Fibroblast of pulmonary artery (primary cell): Measurements from ENCODE around the gene SLC25A42.
"Not testable (repeated sequence)": the region's sequence is repeated elsewhere in the genome, so short reads cannot be mapped to it uniquely, and the experiment has no call there.

Experiments
- DNase-seq: peaks from one replicate; pipeline ENCODE4 v3.0.0-alpha.2; 2010; ENCODE audit warnings: low read depth
- H3K4me3 ChIP-seq: replicated peaks from 2 replicates; pipeline ENCODE4 v1.5.1; 2011; ENCODE audit warnings: low read depth, mild to moderate bottlenecking, control low read depth, low read length, moderate library complexity
- TF ChIP-seq, protein P1 (sequence below): IDR thresholded peaks from 2 replicates; pipeline ENCODE4 v1.5.1; 2011; ENCODE audit warnings: mild to moderate bottlenecking, control low read depth, low read length, inconsistent platforms; ENCODE audit errors: missing control alignments

Gene SLC25A42

GRCh38 chr19:19105365-19106055 is 41.7 kb downstream of the SLC25A42 start:
- TF ChIP-seq, protein P1, sequence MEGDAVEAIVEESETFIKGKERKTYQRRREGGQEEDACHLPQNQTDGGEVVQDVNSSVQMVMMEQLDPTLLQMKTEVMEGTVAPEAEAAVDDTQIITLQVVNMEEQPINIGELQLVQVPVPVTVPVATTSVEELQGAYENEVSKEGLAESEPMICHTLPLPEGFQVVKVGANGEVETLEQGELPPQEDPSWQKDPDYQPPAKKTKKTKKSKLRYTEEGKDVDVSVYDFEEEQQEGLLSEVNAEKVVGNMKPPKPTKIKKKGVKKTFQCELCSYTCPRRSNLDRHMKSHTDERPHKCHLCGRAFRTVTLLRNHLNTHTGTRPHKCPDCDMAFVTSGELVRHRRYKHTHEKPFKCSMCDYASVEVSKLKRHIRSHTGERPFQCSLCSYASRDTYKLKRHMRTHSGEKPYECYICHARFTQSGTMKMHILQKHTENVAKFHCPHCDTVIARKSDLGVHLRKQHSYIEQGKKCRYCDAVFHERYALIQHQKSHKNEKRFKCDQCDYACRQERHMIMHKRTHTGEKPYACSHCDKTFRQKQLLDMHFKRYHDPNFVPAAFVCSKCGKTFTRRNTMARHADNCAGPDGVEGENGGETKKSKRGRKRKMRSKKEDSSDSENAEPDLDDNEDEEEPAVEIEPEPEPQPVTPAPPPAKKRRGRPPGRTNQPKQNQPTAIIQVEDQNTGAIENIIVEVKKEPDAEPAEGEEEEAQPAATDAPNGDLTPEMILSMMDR, result no peak
- DNase-seq, result peak; percentile 60
- H3K4me3 ChIP-seq, result peak overlapping the region; percentile 53

- H3K4me3 ChIP-seq, result peak overlapping the region; percentile 53
- TF ChIP-seq, protein P1, result no peak
- DNase-seq, result peak; percentile 7
Measured at GRCh38 chr19:19106056-19106551, 42.3 kb downstream of the SLC25A42 start.

DNA sequence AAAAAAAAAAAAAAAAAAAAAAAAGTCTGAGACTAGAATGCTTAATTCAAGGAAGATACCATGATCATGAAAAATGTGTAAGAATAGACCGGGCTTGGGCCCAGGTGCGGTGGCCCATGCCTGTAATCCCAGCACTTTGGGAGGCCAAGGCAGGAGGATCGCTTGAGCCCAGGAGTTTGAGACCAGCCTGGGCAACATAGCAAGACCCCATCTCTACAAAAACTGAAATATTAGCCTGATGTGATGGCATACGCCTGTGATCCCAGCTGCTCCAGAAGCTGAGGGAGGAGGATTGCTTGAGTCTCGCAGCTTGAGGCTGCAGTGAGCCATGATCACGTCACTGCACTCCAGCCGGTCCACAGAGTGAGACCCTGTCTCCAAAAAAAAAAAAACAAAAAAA is 43.1 kb downstream of the SLC25A42 start:
- DNase-seq, H3K4me3 ChIP-seq: not testable (repeated sequence)

DNA sequence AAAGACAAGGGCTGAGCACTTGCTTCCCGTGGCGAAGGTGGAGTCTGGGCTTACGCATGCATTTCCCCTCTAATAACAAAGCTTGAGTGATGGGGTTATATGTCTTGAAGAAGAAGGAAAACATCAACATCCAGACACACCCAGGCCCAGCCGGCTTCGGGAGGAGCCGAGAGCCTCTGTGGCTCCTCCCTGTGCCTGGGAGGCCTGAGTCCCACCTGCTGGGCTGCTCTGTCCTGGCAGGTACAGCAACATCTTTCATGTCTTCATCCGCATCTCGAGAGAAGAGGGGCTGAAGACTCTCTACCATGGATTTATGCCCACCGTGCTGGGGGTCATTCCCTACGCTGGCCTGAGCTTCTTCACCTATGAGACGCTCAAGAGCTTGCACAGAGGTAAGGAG is 43.9 kb downstream of the SLC25A42 start:
- TF ChIP-seq, protein P1, result no peak
- no peak overlapping the region for H3K4me3 ChIP-seq
- no peak for DNase-seq

- H3K4me3 ChIP-seq, result no peak overlapping the region
- TF ChIP-seq, protein P1, result no peak
- peak; percentile 7 for DNase-seq
Measured at GRCh38 chr19:19109601-19110000, 45.8 kb downstream of the SLC25A42 start.

DNA sequence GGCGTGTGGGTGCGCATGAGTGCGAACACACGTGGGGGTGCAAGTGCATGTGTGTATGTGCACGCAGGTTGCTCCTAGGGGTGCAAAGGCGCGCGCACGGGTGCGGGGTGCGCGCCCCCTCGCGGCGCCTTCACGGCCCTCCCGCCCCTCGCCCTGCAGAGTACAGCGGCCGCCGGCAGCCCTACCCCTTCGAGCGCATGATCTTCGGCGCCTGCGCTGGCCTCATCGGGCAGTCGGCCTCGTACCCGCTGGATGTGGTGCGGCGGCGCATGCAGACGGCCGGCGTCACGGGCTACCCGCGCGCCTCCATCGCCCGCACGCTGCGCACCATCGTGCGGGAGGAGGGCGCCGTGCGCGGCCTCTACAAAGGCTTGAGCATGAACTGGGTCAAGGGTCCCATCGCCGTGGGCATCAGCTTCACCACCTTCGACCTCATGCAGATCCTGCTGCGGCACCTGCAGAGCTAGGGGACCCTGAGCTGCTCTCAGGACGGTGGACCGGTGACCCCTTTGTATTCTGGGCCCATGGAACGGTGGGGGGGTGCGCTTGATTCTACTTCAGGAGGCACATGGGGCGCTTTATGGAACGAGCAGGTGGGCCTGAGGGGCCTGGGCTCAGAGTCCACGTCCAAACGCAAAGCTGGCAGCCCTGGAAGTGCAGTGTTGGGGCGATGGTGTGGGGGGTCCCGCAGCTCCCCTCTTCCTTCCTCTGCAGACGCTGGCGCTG is 46.8 kb downstream of the SLC25A42 start:
- no peak overlapping the region for H3K4me3 ChIP-seq
- TF ChIP-seq, protein P1, result peak; percentile 8
- DNase-seq, result no peak

- no peak for DNase-seq
- H3K4me3 ChIP-seq, result no peak overlapping the region
- TF ChIP-seq, protein P1, result no peak
Measured at GRCh38 chr19:19111136-19111835, 47.5 kb downstream of the SLC25A42 start.
